Keratinocyte (primary cell): ENCODE data around the gene NT5DC3. TPM values are rescaled to one million over a fixed set of nuclear protein-coding genes. Genes with fewer than 3 reads are reported as not detected.

Experiments used
- DNase-seq: peaks from one replicate; pipeline ENCODE4 v3.0.0-alpha.2; 2011; ENCODE audit warnings: low read depth, missing footprints, low spot score
- FAIRE-seq: peaks from 2 replicates; lab custom pipeline; 2011; peaks lifted over from hg19 to GRCh38; lab: Jason Lieb, UNC
- H2AFZ ChIP-seq: 2 replicates; pipeline ENCODE4 v1.6.0; 2012; ENCODE audit warnings: low read length, control low read depth, inconsistent platforms; ENCODE audit not compliant: control insufficient read depth
- H3K27ac ChIP-seq: 2 replicates; pipeline ENCODE4 v1.5.1; 2011; ENCODE audit warnings: low read length; ENCODE audit not compliant: control insufficient read depth, insufficient read depth
- H3K27me3 ChIP-seq: 3 replicates; pipeline ENCODE4 v1.6.0; 2011; ENCODE audit warnings: low read length; ENCODE audit not compliant: control insufficient read depth, insufficient read depth; ENCODE audit errors: extremely low read depth
- H3K36me3 ChIP-seq, 2 experiments: 2 replicates in 1 of 2; 3 replicates in 1 of 2; pipeline ENCODE4 v1.5.1; 2011; ENCODE audit warnings: low read length in 2 of 2, mild to moderate bottlenecking in 1 of 2; ENCODE audit not compliant: control insufficient read depth in 2 of 2, insufficient read depth in 2 of 2; ENCODE audit errors: extremely low read depth in 1 of 2
- H3K4me1 ChIP-seq: 3 replicates; pipeline ENCODE4 v1.5.1; 2011; ENCODE audit warnings: low read length; ENCODE audit not compliant: control insufficient read depth, insufficient read depth; ENCODE audit errors: extremely low read depth
- H3K4me2 ChIP-seq: 3 replicates; pipeline ENCODE4 v1.6.0; 2011; ENCODE audit warnings: low read depth, low read length; ENCODE audit not compliant: control insufficient read depth, insufficient read depth; ENCODE audit errors: extremely low read depth
- H3K4me3 ChIP-seq, 3 experiments: fragments of 200-600 bp in 1 of 3; sonication (generic) in 1 of 3; 2 replicates in 2 of 3; 3 replicates in 1 of 3; pipeline ENCODE4 v1.5.1; 2011 to 2016; ENCODE audit warnings: low read length in 3 of 3, mild to moderate bottlenecking in 3 of 3, control low read depth in 2 of 3, inconsistent platforms in 1 of 3, low read depth in 1 of 3, mixed read lengths in 1 of 3, mixed run types in 1 of 3, moderate library complexity in 1 of 3; ENCODE audit not compliant: control insufficient read depth in 2 of 3, insufficient read depth in 2 of 3; ENCODE audit errors: extremely low read depth in 1 of 3
- H3K79me2 ChIP-seq: 2 replicates; pipeline ENCODE4 v1.6.0; 2012; ENCODE audit warnings: low read length; ENCODE audit not compliant: control insufficient read depth, insufficient read depth
- H3K9ac ChIP-seq: 3 replicates; pipeline ENCODE4 v1.6.0; 2011; ENCODE audit warnings: low read length; ENCODE audit not compliant: control insufficient read depth, insufficient read depth; ENCODE audit errors: extremely low read depth
- H3K9me1 ChIP-seq: 3 replicates; pipeline ENCODE4 v1.6.0; 2011; ENCODE audit warnings: low read length; ENCODE audit not compliant: control insufficient read depth, insufficient read depth; ENCODE audit errors: extremely low read depth
- H3K9me3 ChIP-seq: 2 replicates; pipeline ENCODE4 v1.5.1; 2012; ENCODE audit warnings: low read depth, low read length; ENCODE audit not compliant: control insufficient read depth
- H4K20me1 ChIP-seq: 3 replicates; pipeline ENCODE4 v1.6.0; 2011; ENCODE audit warnings: low read length; ENCODE audit not compliant: control insufficient read depth, insufficient read depth; ENCODE audit errors: extremely low read depth
- CTCF ChIP-seq, 3 experiments: IDR thresholded peaks in 1 of 3; conservative IDR thresholded peaks in 1 of 3; optimal IDR thresholded peaks in 1 of 3; 2 replicates in 2 of 3; 3 replicates in 1 of 3; pipeline versions ENCODE3 to v1.5.1; 2011; ENCODE audit warnings: low read length in 3 of 3, mild to moderate bottlenecking in 3 of 3, moderate library complexity in 2 of 3, control low read depth in 1 of 3, inconsistent platforms in 1 of 3; ENCODE audit not compliant: insufficient read depth in 2 of 3; ENCODE audit errors: extremely low read depth in 1 of 3
- EZH2 ChIP-seq: IDR thresholded peaks from one replicate; pipeline ENCODE4 v1.6.1; 2012; ENCODE audit warnings: inconsistent platforms, mild to moderate bottlenecking, low read length, moderate library complexity
- dilution Hi-C: fragments of 300-500 bp; cut with MboI; formaldehyde crosslinking; loops from one replicate; pipeline ENCODE4 v1.7.0; 2020; ENCODE audit warnings: low sequenced_read_pairs; ENCODE audit not compliant: extremely low pct_ligation_motif_present
- polyA plus RNA-seq, 5 experiments: library from polyadenylated mRNA; depleted of rRNA in 3 of 5; stranded (reverse) in 3 of 5; stranded (forward) in 1 of 5; unstranded in 1 of 5; fragments of >200 nt; gene quantifications; 1 replicate in 1 of 5; 2 replicates in 3 of 5; 3 replicates in 1 of 5; pipeline versions ENCODE4 v1.2.1 to v1.2.3, GENCODE V29; 2011 to 2012; ENCODE audit warnings: missing spikeins in 2 of 5, low read depth in 1 of 5, low replicate concordance in 1 of 5

NT5DC3 gene
- polyA plus RNA-seq, 1 donor (not counting 4 experiments of a cell fraction or from before 2014, with no cell fraction given), result 12.8 TPM

- dilution Hi-C loops, result no loop called here
- Histone ChIP-seq H3K4me2 (peak overlapping the region; percentile 2), H3K27ac (no peak overlapping the region), H3K9me1 (no peaks in the 10 kb centered on the region), H3K9me3 (no peaks in the 10 kb centered on the region), H3K4me1 (peaks cover 10% of the 10 kb centered on the region), H3K4me3 (no peak overlapping the region), H3K79me2 (no peaks in the 10 kb centered on the region), H3K27me3 (no peaks in the 10 kb centered on the region), H2AFZ (no peak overlapping the region), H4K20me1 (no peaks in the 10 kb centered on the region), H3K36me3 (no peaks in the 10 kb centered on the region), H3K9ac (no peak overlapping the region)
- peak; percentile 68 for FAIRE-seq
- DNase-seq, result no peak
- TF ChIP-seq CTCF (optimal IDR thresholded peaks at IDR 0.05 in 1 of 3, IDR thresholded peaks at IDR 0.05 in 1 of 3, conservative IDR thresholded peaks at IDR 0.05 in 1 of 3; ENCODE audit: extremely low read depth in 1 of 3, insufficient read depth in 2 of 3, low read length in 3 of 3) (no peak), EZH2 (no peak)
Measured at GRCh38 chr12:103748002-103748401, 93.0 kb downstream of the NT5DC3 start.

GRCh38 chr12:103745962-103746361 is 95.1 kb downstream of the NT5DC3 start:
- no peak overlapping the region for H3K4me2 ChIP-seq
- no peak overlapping the region for H3K27ac ChIP-seq
- DNase-seq (no peak), FAIRE-seq (no peak)
- no peaks in the 10 kb centered on the region for H3K9me1 ChIP-seq
- H3K9me3 ChIP-seq, result no peaks in the 10 kb centered on the region
- peaks cover 18% of the 10 kb centered on the region for H3K4me1 ChIP-seq
- no peak overlapping the region for H3K9ac ChIP-seq
- dilution Hi-C loops, result no loop called here
- no peak overlapping the region for H2AFZ ChIP-seq
- H3K79me2 ChIP-seq, result no peaks in the 10 kb centered on the region
- H4K20me1 ChIP-seq, result no peaks in the 10 kb centered on the region
- no peak overlapping the region for H3K4me3 ChIP-seq
- no peaks in the 10 kb centered on the region for H3K27me3 ChIP-seq
- TF ChIP-seq CTCF (optimal IDR thresholded peaks at IDR 0.05 in 1 of 3, IDR thresholded peaks at IDR 0.05 in 1 of 3, conservative IDR thresholded peaks at IDR 0.05 in 1 of 3; ENCODE audit: extremely low read depth in 1 of 3, insufficient read depth in 2 of 3, low read length in 3 of 3) (peak in 1 of 3 experiments; percentile 14), EZH2 (no peak)
- H3K36me3 ChIP-seq, result no peaks in the 10 kb centered on the region
